Activated T-cell treated with anti-CD3 and anti-CD28 coated beads for 24 hours (primary cell): ENCODE measurements around the gene MYH11.
"Not testable (repeated sequence)": the region's sequence is repeated elsewhere in the genome, so short reads cannot be mapped to it uniquely, and the experiment has no call there.

Experiments
- DNase-seq: peaks from one replicate; pipeline ENCODE4 v3.0.0-alpha.2; 2020; ENCODE audit warnings: low read depth

Gene MYH11

DNA sequence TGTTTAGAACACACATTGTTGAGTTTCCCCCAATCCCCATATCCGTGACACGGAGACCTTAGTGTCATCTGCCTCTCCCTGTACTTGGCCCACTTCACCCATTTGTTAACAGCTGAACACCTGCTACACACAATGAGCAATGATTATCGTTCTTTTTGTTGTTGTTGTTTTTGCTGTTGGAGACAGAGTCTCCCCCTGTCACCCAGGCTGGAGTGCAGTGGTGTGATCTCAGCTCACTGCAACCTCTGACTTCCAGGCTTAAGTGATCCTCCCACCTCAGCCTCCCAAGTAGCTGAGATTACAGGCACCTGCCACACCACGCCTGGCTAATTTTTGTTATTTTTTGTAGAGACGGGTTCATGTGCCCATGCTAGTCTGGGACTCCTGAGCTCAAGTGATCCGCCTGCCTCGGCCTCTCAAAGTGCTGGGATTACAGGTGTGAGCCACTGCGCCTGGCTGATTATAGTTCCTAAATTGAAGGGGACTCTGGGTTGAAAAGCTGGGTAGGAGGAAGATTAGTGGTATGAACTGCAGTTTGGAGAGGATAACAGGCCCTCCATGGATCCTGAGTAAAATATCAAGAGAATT, 185.2 kb downstream of the MYH11 start:
- no peak for DNase-seq

DNA sequence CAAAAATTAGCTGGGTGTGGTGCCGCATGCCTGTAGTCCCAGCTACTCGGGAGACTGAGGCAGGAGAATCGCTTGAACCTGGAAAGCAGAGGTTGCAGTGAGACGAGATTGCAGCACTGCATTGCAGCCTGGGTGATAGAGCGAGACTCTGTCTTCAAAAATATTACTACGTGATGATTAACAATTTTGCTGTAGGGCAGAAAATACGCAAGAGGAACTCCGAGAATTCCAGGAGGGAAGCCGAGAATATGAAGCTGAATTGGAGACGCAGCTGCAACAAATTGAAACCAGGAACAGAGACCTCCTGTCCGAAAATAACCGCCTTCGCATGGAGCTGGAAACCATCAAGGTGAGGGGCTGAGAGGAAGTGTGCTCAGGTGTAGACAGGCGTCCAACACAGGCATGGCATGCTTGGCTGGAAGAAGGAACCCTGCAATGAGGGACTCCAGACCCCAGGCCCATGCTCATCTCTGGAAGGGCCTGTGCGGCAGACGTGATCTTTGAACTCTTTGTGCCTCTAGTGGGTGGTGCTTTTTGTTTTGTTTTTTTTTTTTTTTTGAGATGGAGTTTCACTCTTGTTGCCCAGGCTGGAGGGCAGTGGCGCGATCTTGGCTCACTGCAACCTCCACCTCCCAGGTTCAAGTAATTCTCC, 189.6 kb downstream of the MYH11 start:
- no peak for DNase-seq

DNA sequence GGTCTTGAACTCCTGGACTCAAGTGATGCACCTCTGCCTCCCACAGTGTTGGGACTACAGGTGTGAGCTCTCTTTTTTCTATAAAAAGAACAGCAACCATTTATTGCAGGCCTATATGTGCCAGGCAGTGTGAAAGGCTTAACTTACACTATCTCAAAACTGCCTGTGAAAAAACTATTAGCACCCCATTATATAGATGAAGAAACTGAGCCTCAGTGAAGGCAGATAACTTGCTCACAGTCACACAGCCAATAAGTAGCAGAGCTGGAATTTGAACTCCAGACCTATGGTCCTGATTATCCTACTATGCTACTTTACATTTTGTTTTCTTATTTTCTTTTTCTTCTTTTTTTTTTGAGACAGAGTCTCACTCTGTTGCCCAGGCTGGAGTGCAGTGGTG, 191.7 kb downstream of the MYH11 start:
- DNase-seq, result no peak

DNA sequence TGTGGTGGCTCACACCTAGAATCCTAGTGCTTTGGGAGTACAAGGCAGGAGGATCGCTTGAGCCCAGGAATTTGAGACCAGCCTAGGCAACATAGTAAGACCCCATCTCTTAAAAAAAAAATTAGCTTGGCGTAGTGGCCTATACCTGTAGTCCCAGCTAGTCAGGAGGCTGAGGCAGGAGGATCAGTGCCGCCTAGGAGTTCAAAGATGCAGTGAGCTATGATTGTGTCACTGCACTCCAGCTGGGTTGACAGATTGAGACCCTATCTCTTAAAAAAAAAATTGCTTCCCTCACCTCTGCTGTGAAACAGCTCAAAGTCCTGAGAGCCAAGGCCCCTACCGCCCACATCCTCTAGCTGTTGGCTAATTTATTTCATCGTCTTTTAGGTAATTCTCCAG, 196.6 kb downstream of the MYH11 start:
- no peak for DNase-seq

DNA sequence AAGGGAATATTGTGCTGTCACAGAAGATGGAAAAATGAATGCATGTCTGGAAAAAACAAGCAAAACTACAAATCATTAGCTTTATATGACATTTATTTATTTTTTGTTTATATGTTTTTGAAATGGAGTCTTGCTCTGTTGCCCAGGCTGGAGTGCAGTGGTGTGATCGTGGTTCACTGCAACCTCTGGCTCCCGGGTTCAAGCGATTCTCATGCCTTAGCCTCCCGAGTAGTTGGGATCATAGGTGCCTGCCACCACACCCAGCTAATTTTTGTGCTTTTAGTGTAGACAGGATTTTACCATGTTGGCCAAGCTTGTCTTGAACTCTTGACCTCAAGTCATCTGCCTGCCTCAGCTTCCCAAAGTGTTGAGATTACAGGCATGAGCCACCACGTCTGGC, 198.3 kb downstream of the MYH11 start:
- DNase-seq, result no peak

DNA sequence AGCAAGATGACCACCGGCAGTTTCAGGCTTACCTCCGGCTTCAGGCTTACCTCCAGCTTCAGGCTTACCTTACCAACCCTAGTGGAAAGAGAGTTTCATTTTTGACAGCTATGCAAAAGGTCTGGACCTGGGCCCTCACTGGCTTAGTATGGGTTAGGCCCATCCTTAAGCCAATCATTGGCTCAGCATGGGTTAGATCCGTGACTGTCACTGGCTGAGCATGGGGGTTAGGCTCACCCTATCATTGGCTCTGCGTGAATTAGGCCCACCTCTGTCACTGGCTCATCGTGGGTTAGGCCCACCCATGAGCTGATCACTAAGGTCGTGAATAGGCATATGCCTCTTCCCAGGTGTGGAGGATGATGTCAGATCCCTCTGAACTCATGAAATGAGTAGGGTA, 198.7 kb downstream of the MYH11 start:
- no peak for DNase-seq

DNA sequence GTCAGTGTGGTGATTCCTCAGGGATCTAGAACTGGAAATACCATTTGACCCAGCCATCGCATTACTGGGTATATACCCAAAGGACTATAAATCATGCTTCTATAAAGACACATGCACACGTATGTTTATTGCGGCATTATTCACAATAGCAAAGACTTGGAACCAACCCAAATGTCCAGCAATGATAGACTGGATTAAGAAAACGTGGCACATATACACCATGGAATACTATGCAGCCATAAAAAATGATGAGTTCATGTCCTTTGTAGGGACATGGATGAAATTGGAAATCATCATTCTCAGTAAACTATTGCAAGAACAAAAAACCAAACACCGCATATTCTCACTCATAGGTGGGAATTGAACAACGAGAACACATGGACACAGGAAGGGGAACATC, 201.3 kb downstream of the MYH11 start:
- not testable (repeated sequence) for DNase-seq

DNA sequence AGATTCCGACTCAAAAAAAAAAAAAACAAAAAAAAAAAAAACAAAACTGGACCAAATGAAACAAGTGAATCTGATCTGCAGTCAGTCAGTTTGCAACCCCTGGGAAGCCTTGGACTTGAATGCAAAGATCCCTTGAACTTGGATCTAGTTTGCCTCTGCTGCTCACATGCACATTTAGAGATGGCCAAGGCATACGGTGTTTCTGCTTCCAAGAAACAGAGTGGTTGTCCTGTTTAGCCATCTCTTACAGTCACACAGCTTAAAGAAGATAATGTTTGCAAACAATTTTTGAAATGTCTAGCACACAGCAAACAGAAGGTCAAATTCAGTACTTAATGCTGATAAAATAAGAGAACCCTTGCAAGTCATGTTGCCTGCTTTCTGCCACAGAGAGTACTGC, 202.2 kb downstream of the MYH11 start:
- no peak for DNase-seq

DNA sequence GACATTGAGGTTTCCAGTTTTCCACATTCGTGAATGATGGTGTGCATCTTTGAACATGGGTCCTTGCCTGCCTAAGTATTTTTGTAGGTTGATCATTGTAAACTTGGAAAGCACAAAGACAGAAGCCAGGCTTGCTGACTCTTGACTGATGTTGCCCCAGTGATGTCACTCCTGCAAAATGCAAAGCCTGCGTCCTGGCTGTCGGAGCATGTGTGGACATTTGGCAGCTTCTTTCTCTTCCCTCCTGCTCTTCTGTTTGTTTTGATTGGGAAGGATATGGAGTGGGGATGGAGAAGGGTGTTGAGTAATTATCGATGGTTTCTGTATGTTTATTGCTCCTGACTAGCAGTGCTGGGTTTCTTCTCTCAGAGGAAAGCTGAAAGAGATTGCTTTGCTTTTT, 203.6 kb downstream of the MYH11 start:
- no peak for DNase-seq
